Endometrial microvascular endothelial cells (primary cell): ENCODE measurements around the gene HNRNPF. TPM values are rescaled to one million over a fixed set of nuclear protein-coding genes. Genes with fewer than 3 reads are reported as not detected.
"Not testable (repeated sequence)": the region's sequence is repeated elsewhere in the genome, so short reads cannot be mapped to it uniquely, and the experiment has no call there.

ENCODE experiments used
- in situ Hi-C: cut with HindIII; loops from 2 replicates; pipeline ENCODE4 v1.10.0; 2017; ENCODE audit warnings: low sequenced_read_pairs, low pct_unique_long_range_greater_than_20kb; ENCODE audit errors: inconsistent ontology term
- total RNA-seq: library from RNA; depleted of rRNA; stranded (reverse); fragments of >200 nt; gene quantifications from one replicate; pipeline ENCODE4 v1.2.3, GENCODE V29; 2015; ENCODE audit errors: inconsistent ontology term

Gene HNRNPF
- total RNA-seq, 1 donor from 2014 or later: 235 TPM

GRCh38 chr10:43402176-43402575, 6.8 kb downstream of the HNRNPF start:
- in situ Hi-C loops: no loop called here

GRCh38 chr10:43401627-43402026, 7.4 kb downstream of the HNRNPF start:
- in situ Hi-C loops: no loop called here

GRCh38 chr10:43399320-43400310, 9.4 kb downstream of the HNRNPF start:
- in situ Hi-C loops: no loop called here

- in situ Hi-C loops: no loop called here
Observed at GRCh38 chr10:43398939-43399319, 10.1 kb downstream of the HNRNPF start.

- in situ Hi-C loops: no loop called here
Observed at GRCh38 chr10:43396928-43397624, 11.9 kb downstream of the HNRNPF start.

- in situ Hi-C loops: no loop called here
Observed at GRCh38 chr10:43396061-43396927, 12.7 kb downstream of the HNRNPF start.

- in situ Hi-C loops: no loop called here
Observed at GRCh38 chr10:43395571-43396060, 13.4 kb downstream of the HNRNPF start.

GRCh38 chr10:43394868-43395267, 14.1 kb downstream of the HNRNPF start:
- in situ Hi-C loops: no loop called here

GRCh38 chr10:43393606-43394360, 15.2 kb downstream of the HNRNPF start:
- in situ Hi-C loops: no loop called here

- in situ Hi-C loops: not testable (repeated sequence)
Observed at GRCh38 chr10:43393186-43393585, 15.8 kb downstream of the HNRNPF start.

GRCh38 chr10:43392748-43393147, 16.2 kb downstream of the HNRNPF start:
- in situ Hi-C loops: no loop called here

- in situ Hi-C loops: no loop called here
Observed at GRCh38 chr10:43391496-43391895, 17.5 kb downstream of the HNRNPF start.

- in situ Hi-C loops: no loop called here
Observed at GRCh38 chr10:43390759-43391158, 18.2 kb downstream of the HNRNPF start.

- in situ Hi-C loops: no loop called here
Observed at GRCh38 chr10:43390333-43390732, 18.7 kb downstream of the HNRNPF start.

- in situ Hi-C loops: no loop called here
Observed at GRCh38 chr10:43389867-43390266, 19.1 kb downstream of the HNRNPF start.

GRCh38 chr10:43387678-43388032, 21.3 kb downstream of the HNRNPF start:
- in situ Hi-C loops: no loop called here

- in situ Hi-C loops: no loop called here
Observed at GRCh38 chr10:43386981-43387677, 21.9 kb downstream of the HNRNPF start.

- in situ Hi-C loops: no loop called here
Observed at GRCh38 chr10:43386549-43386948, 22.4 kb downstream of the HNRNPF start.
